PC-3 (cell line): ENCODE results near the gene TMEM59L.

Source experiments
- EZH2phosphoT487 ChIP-seq: fragments of 300-600 bp; sonication (generic); IDR thresholded peaks from 2 replicates; pipeline ENCODE4 v1.6.1; 2018; ENCODE audit warnings: mild to moderate bottlenecking, antibody characterized with exemption, low read length, borderline replicate concordance
- TF ChIP-seq, protein P1 (sequence below): fragments of 300-600 bp; sonication (generic); conservative IDR thresholded peaks from 2 replicates; pipeline ENCODE4 v1.5.1; 2017; ENCODE audit warnings: antibody characterized with exemption, low read depth, mild to moderate bottlenecking, low read length

DNA sequence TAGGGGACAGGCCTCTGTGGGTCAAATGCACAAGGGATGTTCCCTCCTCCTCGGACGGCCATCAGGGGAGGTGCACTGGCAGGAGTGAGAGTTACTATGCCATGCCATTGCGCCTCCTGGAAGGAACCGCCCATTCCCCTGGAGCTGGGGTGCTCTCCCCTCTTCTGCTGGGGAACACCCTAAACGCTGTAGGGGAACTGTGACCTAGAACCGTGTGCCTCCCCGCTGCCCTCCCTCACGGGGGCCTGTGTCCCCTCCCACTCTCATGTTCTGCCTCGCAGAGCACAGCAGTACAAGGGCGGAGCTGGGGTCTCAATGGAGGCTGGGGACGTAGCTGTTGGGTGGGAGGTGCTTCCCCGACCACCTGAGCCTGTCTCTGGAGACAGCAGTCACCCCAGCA is 53.6 kb downstream of the TMEM59L start:
- TF ChIP-seq, protein P1, sequence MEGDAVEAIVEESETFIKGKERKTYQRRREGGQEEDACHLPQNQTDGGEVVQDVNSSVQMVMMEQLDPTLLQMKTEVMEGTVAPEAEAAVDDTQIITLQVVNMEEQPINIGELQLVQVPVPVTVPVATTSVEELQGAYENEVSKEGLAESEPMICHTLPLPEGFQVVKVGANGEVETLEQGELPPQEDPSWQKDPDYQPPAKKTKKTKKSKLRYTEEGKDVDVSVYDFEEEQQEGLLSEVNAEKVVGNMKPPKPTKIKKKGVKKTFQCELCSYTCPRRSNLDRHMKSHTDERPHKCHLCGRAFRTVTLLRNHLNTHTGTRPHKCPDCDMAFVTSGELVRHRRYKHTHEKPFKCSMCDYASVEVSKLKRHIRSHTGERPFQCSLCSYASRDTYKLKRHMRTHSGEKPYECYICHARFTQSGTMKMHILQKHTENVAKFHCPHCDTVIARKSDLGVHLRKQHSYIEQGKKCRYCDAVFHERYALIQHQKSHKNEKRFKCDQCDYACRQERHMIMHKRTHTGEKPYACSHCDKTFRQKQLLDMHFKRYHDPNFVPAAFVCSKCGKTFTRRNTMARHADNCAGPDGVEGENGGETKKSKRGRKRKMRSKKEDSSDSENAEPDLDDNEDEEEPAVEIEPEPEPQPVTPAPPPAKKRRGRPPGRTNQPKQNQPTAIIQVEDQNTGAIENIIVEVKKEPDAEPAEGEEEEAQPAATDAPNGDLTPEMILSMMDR: no peak
- no peak for TF ChIP-seq EZH2phosphoT487
